ENCODE results near the gene FRYL. TPM values are rescaled to one million over a fixed set of nuclear protein-coding genes. Genes with fewer than 3 reads are reported as not detected.

The FRYL gene
- total and polyA plus RNA-seq, 2 of the 13 experiments (the other 11 are each of a cell fraction or from before 2014, with no cell fraction given): 9.7 to 19.6 TPM

- TF ChIP-seq CREB3 (CRISPR knock-in tag; IDR thresholded peaks at IDR 0.05) (no peak), ZNF362 (CRISPR knock-in tag; IDR thresholded peaks at IDR 0.05; ENCODE audit: borderline replicate concordance) (no peak), RFX1 (IDR thresholded peaks at IDR 0.05) (no peak), ZBED4 (CRISPR knock-in tag; IDR thresholded peaks at IDR 0.05; ENCODE audit: borderline replicate concordance) (peak; percentile 32; the same call in 1 of the 2 replicates), ZNF607 (CRISPR knock-in tag; IDR thresholded peaks at IDR 0.05; ENCODE audit: borderline replicate concordance) (no peak; the same call in 1 of the 2 replicates), PHF8 (CRISPR knock-in tag; IDR thresholded peaks at IDR 0.05) (peak; percentile 53), THAP11 (CRISPR knock-in tag; IDR thresholded peaks at IDR 0.05) (0 out of 2 replicates have a peak, but pooled peaks have one; percentile 34), KDM5A (IDR thresholded peaks at IDR 0.05; ENCODE audit: borderline replicate concordance, low read length) (no peak), NFKBIZ (CRISPR knock-in tag; IDR thresholded peaks at IDR 0.05) (no peak), RAD51 (IDR thresholded peaks at IDR 0.05; ENCODE audit: borderline replicate concordance) (no peak), RBAK (CRISPR knock-in tag; IDR thresholded peaks at IDR 0.05) (no peak), HNRNPH1 (optimal IDR thresholded peaks at IDR 0.05; ENCODE audit: low read depth, low read length) (no peak), KDM5B (CRISPR knock-in tag; IDR thresholded peaks at IDR 0.05; ENCODE audit: borderline replicate concordance) (peak; percentile 23; the same call in 1 of the 2 replicates), ETV5 (CRISPR knock-in tag; IDR thresholded peaks at IDR 0.05; ENCODE audit: borderline replicate concordance) (peak; percentile 14; the same call in 1 of the 2 replicates), PRMT3 (CRISPR knock-in tag; IDR thresholded peaks at IDR 0.05; ENCODE audit: borderline replicate concordance, low read depth) (0 out of 2 replicates have a peak, but pooled peaks have one; percentile 42), MIXL1 (CRISPR knock-in tag; IDR thresholded peaks at IDR 0.05) (no peak), MED8 (CRISPR knock-in tag; IDR thresholded peaks at IDR 0.05; ENCODE audit: insufficient replicate concordance) (no peak), ZNF382 (CRISPR knock-in tag; IDR thresholded peaks at IDR 0.05; ENCODE audit: borderline replicate concordance) (no peak), POLR2G (IDR thresholded peaks at IDR 0.05; ENCODE audit: low read depth, low read length) (no peak), ZNF552 (CRISPR knock-in tag; IDR thresholded peaks at IDR 0.05; ENCODE audit: borderline replicate concordance) (no peak), SMARCE1 (IDR thresholded peaks at IDR 0.05; ENCODE audit: borderline replicate concordance) (no peak), PHB2 (IDR thresholded peaks at IDR 0.05; ENCODE audit: partially characterized antibody) (no peak), ZNF510 (CRISPR knock-in tag; IDR thresholded peaks at IDR 0.05; ENCODE audit: low read depth) (no peak)
- TF ChIP-seq, protein P1, sequence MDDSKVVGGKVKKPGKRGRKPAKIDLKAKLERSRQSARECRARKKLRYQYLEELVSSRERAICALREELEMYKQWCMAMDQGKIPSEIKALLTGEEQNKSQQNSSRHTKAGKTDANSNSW (CRISPR knock-in tag; IDR thresholded peaks at IDR 0.05; ENCODE audit: borderline replicate concordance): no peak
These were observed 733 bp downstream of the FRYL start (continued) for GRCh38 chr4:48779095-48779997.

Data from HepG2 (cell line).